Measurements from ENCODE around the gene HNF1A.
"Not testable (repeated sequence)": the region's sequence is repeated elsewhere in the genome, so short reads cannot be mapped to it uniquely, and the experiment has no call there.

The HNF1A gene

GRCh38 chr12:120978296-120979219 lies at the start of gene HNF1A:
HNF1A (plus strand) TSS chr12:120978543; CDS start chr12:120978769, 226 bp downstream.
- DNase-seq = no peak

GRCh38 chr12:120928864-120929652 lies 49.3 kb upstream of the HNF1A start:
- no peak for DNase-seq

- no peak for DNase-seq
These were observed 48.3 kb upstream of the HNF1A start for GRCh38 chr12:120930032-120930431.

GRCh38 chr12:120932058-120932457 lies 46.3 kb upstream of the HNF1A start:
- no peak for DNase-seq

- no peak for DNase-seq
These were observed 45.3 kb upstream of the HNF1A start for GRCh38 chr12:120932956-120933526.

- DNase-seq = no peak
These were observed 44.6 kb upstream of the HNF1A start for GRCh38 chr12:120933786-120934185.

GRCh38 chr12:120936197-120936596 lies 42.1 kb upstream of the HNF1A start:
- peak in 1 of 2 donors; percentile 5 for DNase-seq

- no peak for DNase-seq
These were observed 39.8 kb upstream of the HNF1A start for GRCh38 chr12:120938496-120938895.

- DNase-seq = peak; percentile 7 to 14
These were observed 38.8 kb upstream of the HNF1A start for GRCh38 chr12:120939523-120939922.

- peak in 1 of 2 donors; percentile 3 for DNase-seq
These were observed 38.3 kb upstream of the HNF1A start for GRCh38 chr12:120940006-120940405.

- DNase-seq = no peak
These were observed 37.5 kb upstream of the HNF1A start for GRCh38 chr12:120940799-120941198.

- DNase-seq = no peak
These were observed 36.9 kb upstream of the HNF1A start for GRCh38 chr12:120941412-120941811.

GRCh38 chr12:120941846-120942405 lies 36.4 kb upstream of the HNF1A start:
- no peak for DNase-seq

GRCh38 chr12:120943482-120943881 lies 34.9 kb upstream of the HNF1A start:
- no peak for DNase-seq

- peak; percentile 23 to 48 for DNase-seq
These were observed 33.6 kb upstream of the HNF1A start for GRCh38 chr12:120944645-120945217.

GRCh38 chr12:120945516-120945915 lies 32.8 kb upstream of the HNF1A start:
- DNase-seq = not testable (repeated sequence)

- DNase-seq = not testable (repeated sequence)
These were observed 28.0 kb upstream of the HNF1A start for GRCh38 chr12:120950260-120950799.

GRCh38 chr12:120950807-120951206 lies 27.5 kb upstream of the HNF1A start:
- no peak for DNase-seq

- no peak for DNase-seq
These were observed 23.1 kb upstream of the HNF1A start for GRCh38 chr12:120955232-120955631.

GRCh38 chr12:120956579-120957300 lies 21.6 kb upstream of the HNF1A start:
- no peak for DNase-seq

GRCh38 chr12:120959111-120959878 lies 19.0 kb upstream of the HNF1A start:
- DNase-seq = no peak

All from bone marrow (tissue), 2 donors.